GM19463 (cell line): Measurements from ENCODE around the gene TP53BP1.
"Not testable (repeated sequence)": the region's sequence is repeated elsewhere in the genome, so short reads cannot be mapped to it uniquely, and the experiment has no call there.

Experiments used
- ATAC-seq: cut with Tn5 transposase; IDR thresholded peaks from one replicate; pipeline ENCODE4 v1.9.1; 2021; ENCODE audit warnings: mild to moderate bottlenecking, moderate library complexity; ENCODE audit not compliant: unreplicated experiment

The TP53BP1 gene

GRCh38 chr15:43433165-43433564 lies 59.8 kb downstream of the TP53BP1 start:
- no peak for ATAC-seq

- ATAC-seq = no peak
Measured at GRCh38 chr15:43429687-43430086, 63.3 kb downstream of the TP53BP1 start.

GRCh38 chr15:43423793-43424192 lies 69.2 kb downstream of the TP53BP1 start:
- no peak for ATAC-seq

GRCh38 chr15:43420876-43421275 lies 72.1 kb downstream of the TP53BP1 start:
- ATAC-seq = no peak

- no peak for ATAC-seq
Measured at GRCh38 chr15:43420435-43420834, 72.5 kb downstream of the TP53BP1 start.

GRCh38 chr15:43414196-43414595 lies 78.8 kb downstream of the TP53BP1 start:
- no peak for ATAC-seq

- ATAC-seq = no peak
Measured at GRCh38 chr15:43412096-43412495, 80.9 kb downstream of the TP53BP1 start.

GRCh38 chr15:43410572-43411214 lies 82.3 kb downstream of the TP53BP1 start:
- no peak for ATAC-seq

- ATAC-seq = no peak
Measured at GRCh38 chr15:43408789-43409188, 84.2 kb downstream of the TP53BP1 start.

GRCh38 chr15:43406808-43407207 lies 86.1 kb downstream of the TP53BP1 start:
- no peak for ATAC-seq

GRCh38 chr15:43406189-43406588 lies 86.8 kb downstream of the TP53BP1 start:
- ATAC-seq = no peak

- no peak for ATAC-seq
Measured at GRCh38 chr15:43404130-43404529, 88.8 kb downstream of the TP53BP1 start.

- ATAC-seq = no peak
Measured at GRCh38 chr15:43403616-43404015, 89.3 kb downstream of the TP53BP1 start.

GRCh38 chr15:43402255-43402654 lies 90.7 kb downstream of the TP53BP1 start:
- ATAC-seq = no peak

- ATAC-seq = not testable (repeated sequence)
Measured at GRCh38 chr15:43393592-43393991, 99.4 kb downstream of the TP53BP1 start.

- ATAC-seq = no peak
Measured at GRCh38 chr15:43390723-43391122, 102.2 kb downstream of the TP53BP1 start.

GRCh38 chr15:43383070-43383469 lies 109.9 kb downstream of the TP53BP1 start:
- ATAC-seq = no peak

GRCh38 chr15:43382310-43382709 lies 110.6 kb downstream of the TP53BP1 start:
- no peak for ATAC-seq

GRCh38 chr15:43378601-43379000 lies 114.4 kb downstream of the TP53BP1 start:
- no peak for ATAC-seq

GRCh38 chr15:43376017-43376705 lies 116.8 kb downstream of the TP53BP1 start:
- ATAC-seq = peak; percentile 51

GRCh38 chr15:43370975-43371974 lies 121.7 kb downstream of the TP53BP1 start, which contains the start of the genes TUBGCP4 and ZSCAN29:
Gene TUBGCP4, plus strand, starts transcription at chr15:43371101. Its CDS starts 254 bp downstream, at chr15:43371355.
Gene ZSCAN29, minus strand, starts transcription at chr15:43371043. Its CDS starts 1,130 bp downstream, at chr15:43369913.
- peak; percentile 87 for ATAC-seq
